Measurements from ENCODE around the gene ADM5.

Gene ADM5

GRCh38 chr19:49642492-49643035 lies 46.8 kb upstream of the ADM5 start:
- Histone ChIP-seq H3K27me3 (ENCODE audit: control insufficient read depth in 1 of 2, insufficient read depth in 1 of 2, low read length in 2 of 2) (no peaks in the 10 kb centered on the region), H3K9me3 (ENCODE audit: control insufficient read depth, low read length) (no peaks in the 10 kb centered on the region), H2BK15ac (ENCODE audit: low read depth, poor library complexity, severe bottlenecking) (no peak overlapping the region), H3K4me2 (ENCODE audit: low read length, poor library complexity, severe bottlenecking) (peak overlapping the region; percentile 55), H3K79me1 (replicated peaks; ENCODE audit: low read length, poor library complexity, severe bottlenecking) (peaks cover 9% of the 10 kb centered on the region), H3K14ac (ENCODE audit: low read length in 2 of 2) (peak overlapping the region in 1 of 2 experiments; percentile 92), H2AFZ (ENCODE audit: low read depth, low read length) (no peak overlapping the region), H3K27ac (ENCODE audit: low read length, poor library complexity, severe bottlenecking) (peak overlapping the region; percentile 79), H3K9ac (ENCODE audit: low read length) (peak overlapping the region; percentile 100), H2BK5ac (ENCODE audit: low read depth, low read length, poor library complexity, severe bottlenecking) (peak overlapping the region; percentile 74), H3K4ac (ENCODE audit: low read depth in 1 of 2, low read length in 2 of 2) (peak overlapping the region; percentile 88 to 100), H2BK120ac (ENCODE audit: low read depth, low read length) (peak overlapping the region; percentile 22), H3K23ac (ENCODE audit: low read length in 2 of 2) (peak overlapping the region in 1 of 2 experiments; percentile 95), H3K4me1 (ENCODE audit: control insufficient read depth, insufficient read depth, low read depth, low read length) (peaks cover 32% of the 10 kb centered on the region), H3K36me3 (ENCODE audit: control insufficient read depth in 1 of 2, insufficient read depth in 2 of 2, low read depth in 1 of 2, low read length in 2 of 2) (peaks cover 30 to 33% of the 10 kb centered on the region in 2 experiments), H4K91ac (ENCODE audit: low read length) (peak overlapping the region; percentile 67), H3K4me3 (ENCODE audit: insufficient read depth in 1 of 2, low read depth in 1 of 2, low read length in 2 of 2) (peak overlapping the region; percentile 82 to 100), H3K18ac (ENCODE audit: low read depth in 1 of 2, low read length in 2 of 2) (peak overlapping the region; percentile 85 to 98), H2AK5ac (ENCODE audit: low read length, severe bottlenecking) (peak overlapping the region; percentile 88), H2BK12ac (ENCODE audit: low read length in 2 of 2) (peak overlapping the region in 1 of 2 experiments; percentile 42), H4K8ac (ENCODE audit: low read length) (peak overlapping the region; percentile 86)
- no peak for DNase-seq
- 4% methylated on average over 5 of the region's 5 CpGs for WGBS

- Histone ChIP-seq H3K14ac (ENCODE audit: low read length in 2 of 2) (no peak overlapping the region), H4K91ac (ENCODE audit: low read length) (no peak overlapping the region), H3K27me3 (ENCODE audit: control insufficient read depth in 1 of 2, insufficient read depth in 1 of 2, low read length in 2 of 2) (no peaks in the 10 kb centered on the region), H3K4ac (ENCODE audit: low read depth in 1 of 2, low read length in 2 of 2) (no peak overlapping the region), H3K9me3 (ENCODE audit: control insufficient read depth, low read length) (no peaks in the 10 kb centered on the region), H3K9ac (ENCODE audit: low read length) (peak overlapping the region; percentile 100), H2BK5ac (ENCODE audit: low read depth, low read length, poor library complexity, severe bottlenecking) (no peak overlapping the region), H2BK12ac (ENCODE audit: low read length in 2 of 2) (peak overlapping the region in 1 of 2 experiments; percentile 19), H3K4me3 (ENCODE audit: insufficient read depth in 1 of 2, low read depth in 1 of 2, low read length in 2 of 2) (peak overlapping the region in 1 of 2 experiments; percentile 100), H3K36me3 (ENCODE audit: control insufficient read depth in 1 of 2, insufficient read depth in 2 of 2, low read depth in 1 of 2, low read length in 2 of 2) (peaks cover 36% of the 10 kb centered on the region in 2 experiments), H4K8ac (ENCODE audit: low read length) (no peak overlapping the region), H3K18ac (ENCODE audit: low read depth in 1 of 2, low read length in 2 of 2) (no peak overlapping the region), H2AK5ac (ENCODE audit: low read length, severe bottlenecking) (no peak overlapping the region), H3K27ac (ENCODE audit: low read length, poor library complexity, severe bottlenecking) (no peak overlapping the region), H2BK120ac (ENCODE audit: low read depth, low read length) (no peak overlapping the region), H2AFZ (ENCODE audit: low read depth, low read length) (no peak overlapping the region), H3K79me1 (replicated peaks; ENCODE audit: low read length, poor library complexity, severe bottlenecking) (peaks cover 10% of the 10 kb centered on the region), H3K23ac (ENCODE audit: low read length in 2 of 2) (no peak overlapping the region), H3K4me1 (ENCODE audit: control insufficient read depth, insufficient read depth, low read depth, low read length) (peaks cover 25% of the 10 kb centered on the region), H3K4me2 (ENCODE audit: low read length, poor library complexity, severe bottlenecking) (peak overlapping the region; percentile 58), H2BK15ac (ENCODE audit: low read depth, poor library complexity, severe bottlenecking) (no peak overlapping the region)
- DNase-seq: no peak
- 85% methylated on average over 2 of the region's 2 CpGs for WGBS
Observed at GRCh38 chr19:49643466-49643865, 45.9 kb upstream of the ADM5 start.

- H3K4me1 ChIP-seq (ENCODE audit: control insufficient read depth, insufficient read depth, low read depth, low read length): peaks cover 18% of the 10 kb centered on the region
- no peak overlapping the region for H2BK15ac ChIP-seq (ENCODE audit: low read depth, poor library complexity, severe bottlenecking)
- H3K9me3 ChIP-seq (ENCODE audit: control insufficient read depth, low read length): no peaks in the 10 kb centered on the region
- peak overlapping the region; percentile 19 for H4K8ac ChIP-seq (ENCODE audit: low read length)
- H3K79me1 ChIP-seq (replicated peaks; ENCODE audit: low read length, poor library complexity, severe bottlenecking): peaks cover 12% of the 10 kb centered on the region
- H3K4me3 ChIP-seq (ENCODE audit: insufficient read depth in 1 of 2, low read depth in 1 of 2, low read length in 2 of 2): no peak overlapping the region
- no peak overlapping the region for H3K4ac ChIP-seq (ENCODE audit: low read depth in 1 of 2, low read length in 2 of 2)
- 97% methylated on average over 11 of the region's 11 CpGs for WGBS
- H3K23ac ChIP-seq (ENCODE audit: low read length in 2 of 2): no peak overlapping the region
- no peak overlapping the region for H3K4me2 ChIP-seq (ENCODE audit: low read length, poor library complexity, severe bottlenecking)
- no peak overlapping the region for H2BK120ac ChIP-seq (ENCODE audit: low read depth, low read length)
- H3K14ac ChIP-seq (ENCODE audit: low read length in 2 of 2): no peak overlapping the region
- H2BK12ac ChIP-seq (ENCODE audit: low read length in 2 of 2): no peak overlapping the region
- H2AK5ac ChIP-seq (ENCODE audit: low read length, severe bottlenecking): no peak overlapping the region
- DNase-seq: no peak
- H4K91ac ChIP-seq (ENCODE audit: low read length): no peak overlapping the region
- no peaks in the 10 kb centered on the region for H3K27me3 ChIP-seq (ENCODE audit: control insufficient read depth in 1 of 2, insufficient read depth in 1 of 2, low read length in 2 of 2)
- peak overlapping the region; percentile 51 for H3K9ac ChIP-seq (ENCODE audit: low read length)
- no peak overlapping the region for H2BK5ac ChIP-seq (ENCODE audit: low read depth, low read length, poor library complexity, severe bottlenecking)
- H3K36me3 ChIP-seq (ENCODE audit: control insufficient read depth in 1 of 2, insufficient read depth in 2 of 2, low read depth in 1 of 2, low read length in 2 of 2): peaks cover 51 to 52% of the 10 kb centered on the region in 2 experiments
- H3K18ac ChIP-seq (ENCODE audit: low read depth in 1 of 2, low read length in 2 of 2): no peak overlapping the region
- no peak overlapping the region for H3K27ac ChIP-seq (ENCODE audit: low read length, poor library complexity, severe bottlenecking)
- no peak overlapping the region for H2AFZ ChIP-seq (ENCODE audit: low read depth, low read length)
Observed at GRCh38 chr19:49645592-49645991, 43.8 kb upstream of the ADM5 start.

GRCh38 chr19:49645995-49646394 lies 43.4 kb upstream of the ADM5 start:
- no peaks in the 10 kb centered on the region for H3K9me3 ChIP-seq (ENCODE audit: control insufficient read depth, low read length)
- H2BK12ac ChIP-seq (ENCODE audit: low read length in 2 of 2): no peak overlapping the region
- H2AFZ ChIP-seq (ENCODE audit: low read depth, low read length): no peak overlapping the region
- no peak overlapping the region for H2AK5ac ChIP-seq (ENCODE audit: low read length, severe bottlenecking)
- peaks cover 52 to 55% of the 10 kb centered on the region in 2 experiments for H3K36me3 ChIP-seq (ENCODE audit: control insufficient read depth in 1 of 2, insufficient read depth in 2 of 2, low read depth in 1 of 2, low read length in 2 of 2)
- peaks cover 18% of the 10 kb centered on the region for H3K4me1 ChIP-seq (ENCODE audit: control insufficient read depth, insufficient read depth, low read depth, low read length)
- H3K18ac ChIP-seq (ENCODE audit: low read depth in 1 of 2, low read length in 2 of 2): no peak overlapping the region
- no peak overlapping the region for H3K27ac ChIP-seq (ENCODE audit: low read length, poor library complexity, severe bottlenecking)
- H2BK120ac ChIP-seq (ENCODE audit: low read depth, low read length): no peak overlapping the region
- no peak overlapping the region for H2BK5ac ChIP-seq (ENCODE audit: low read depth, low read length, poor library complexity, severe bottlenecking)
- H3K14ac ChIP-seq (ENCODE audit: low read length in 2 of 2): no peak overlapping the region
- WGBS: over 99% methylated on average over 13 of the region's 13 CpGs
- H3K4ac ChIP-seq (ENCODE audit: low read depth in 1 of 2, low read length in 2 of 2): no peak overlapping the region
- no peak overlapping the region for H3K4me2 ChIP-seq (ENCODE audit: low read length, poor library complexity, severe bottlenecking)
- H3K9ac ChIP-seq (ENCODE audit: low read length): no peak overlapping the region
- H3K23ac ChIP-seq (ENCODE audit: low read length in 2 of 2): no peak overlapping the region
- H3K27me3 ChIP-seq (ENCODE audit: control insufficient read depth in 1 of 2, insufficient read depth in 1 of 2, low read length in 2 of 2): no peaks in the 10 kb centered on the region
- DNase-seq: no peak
- H2BK15ac ChIP-seq (ENCODE audit: low read depth, poor library complexity, severe bottlenecking): no peak overlapping the region
- H4K8ac ChIP-seq (ENCODE audit: low read length): no peak overlapping the region
- no peak overlapping the region for H4K91ac ChIP-seq (ENCODE audit: low read length)
- no peak overlapping the region for H3K4me3 ChIP-seq (ENCODE audit: insufficient read depth in 1 of 2, low read depth in 1 of 2, low read length in 2 of 2)
- H3K79me1 ChIP-seq (replicated peaks; ENCODE audit: low read length, poor library complexity, severe bottlenecking): peaks cover 14% of the 10 kb centered on the region

Measured in mesenchymal stem cell (in vitro differentiated cells and primary cell).